WERI-Rb-1 (cell line): ENCODE data around the gene P3H4.

Experiments used
- DNase-seq: peaks from one replicate; pipeline ENCODE4 v3.0.0-alpha.2; 2020
- H3K27ac ChIP-seq: fragments of 250-450 bp; sonication (Bioruptor Pico); 2 replicates; pipeline ENCODE4 v1.5.1; 2020; ENCODE audit warnings: mild to moderate bottlenecking, moderate library complexity
- H3K27me3 ChIP-seq: fragments of 250-450 bp; sonication (Bioruptor Pico); 2 replicates; pipeline ENCODE4 v1.5.1; 2021; ENCODE audit warnings: mild to moderate bottlenecking, low read depth, moderate library complexity; ENCODE audit not compliant: insufficient read depth, severe bottlenecking
- H3K36me3 ChIP-seq: fragments of 250-450 bp; sonication (Bioruptor Pico); 2 replicates; pipeline ENCODE4 v1.5.1; 2020; ENCODE audit warnings: mild to moderate bottlenecking, moderate library complexity
- H3K4me3 ChIP-seq: 2 replicates; pipeline ENCODE4 v1.5.1; 2011; ENCODE audit warnings: low read depth, mild to moderate bottlenecking, control low read depth, low read length
- H3K9me3 ChIP-seq: fragments of 250-450 bp; sonication (Bioruptor Pico); 2 replicates; pipeline ENCODE4 v1.5.1; 2021; ENCODE audit warnings: mild to moderate bottlenecking, moderate library complexity; ENCODE audit not compliant: severe bottlenecking
- CTCF ChIP-seq: IDR thresholded peaks from 2 replicates; pipeline ENCODE4 v1.5.1; 2011; ENCODE audit warnings: low read depth, mild to moderate bottlenecking, control low read depth, inconsistent platforms, low read length

The P3H4 gene

GRCh38 chr17:41796121-41796895 is 15.4 kb downstream of the P3H4 start:
- Histone ChIP-seq H3K36me3 (no peaks in the 10 kb centered on the region), H3K27me3 (no peaks in the 10 kb centered on the region), H3K27ac (no peak overlapping the region), H3K4me3 (no peak overlapping the region), H3K9me3 (no peaks in the 10 kb centered on the region)
- DNase-seq = no peak
- no peak for TF ChIP-seq CTCF

GRCh38 chr17:41794540-41794975 is 17.2 kb downstream of the P3H4 start:
- no peak for DNase-seq
- Histone ChIP-seq H3K4me3 (no peak overlapping the region), H3K27me3 (no peaks in the 10 kb centered on the region), H3K9me3 (no peaks in the 10 kb centered on the region), H3K36me3 (no peaks in the 10 kb centered on the region), H3K27ac (no peak overlapping the region)
- TF ChIP-seq CTCF = no peak

GRCh38 chr17:41793784-41794539 is 17.8 kb downstream of the P3H4 start:
- no peak for DNase-seq
- Histone ChIP-seq H3K4me3 (no peak overlapping the region), H3K27ac (no peak overlapping the region; the same call in 1 of the 2 replicates), H3K36me3 (no peaks in the 10 kb centered on the region), H3K27me3 (no peaks in the 10 kb centered on the region), H3K9me3 (no peaks in the 10 kb centered on the region)
- no peak for TF ChIP-seq CTCF

GRCh38 chr17:41792845-41793783 is 18.6 kb downstream of the P3H4 start:
- Histone ChIP-seq H3K9me3 (no peaks in the 10 kb centered on the region), H3K36me3 (no peaks in the 10 kb centered on the region), H3K27me3 (no peaks in the 10 kb centered on the region), H3K27ac (no peak overlapping the region), H3K4me3 (no peak overlapping the region)
- DNase-seq = no peak
- TF ChIP-seq CTCF = no peak

GRCh38 chr17:41787021-41787418 is 24.7 kb downstream of the P3H4 start:
- Histone ChIP-seq H3K27ac (no peak overlapping the region), H3K36me3 (peaks cover 3% of the 10 kb centered on the region; the same call in 1 of the 2 replicates), H3K27me3 (no peaks in the 10 kb centered on the region), H3K4me3 (no peak overlapping the region), H3K9me3 (no peaks in the 10 kb centered on the region)
- DNase-seq = no peak
- no peak for TF ChIP-seq CTCF
